Neutrophil (primary cell): ENCODE data around the gene HELZ2.
"Not testable (repeated sequence)": the region's sequence is repeated elsewhere in the genome, so short reads cannot be mapped to it uniquely, and the experiment has no call there.

ENCODE experiments used
- H3K27ac ChIP-seq: fragments of 200-600 bp; sonication (generic); 2 replicates; pipeline ENCODE4 v1.5.1; 2016; ENCODE audit warnings: mild to moderate bottlenecking, moderate library complexity
- H3K27me3 ChIP-seq: fragments of 200-600 bp; sonication (generic); 2 replicates; pipeline ENCODE4 v1.6.0; 2016; ENCODE audit warnings: mild to moderate bottlenecking
- H3K36me3 ChIP-seq: fragments of 200-600 bp; sonication (generic); 2 replicates; pipeline ENCODE4 v1.5.1; 2017
- H3K4me1 ChIP-seq, 2 experiments: fragments of 200-600 bp in 1 of 2; sonication (generic) in 1 of 2; 1 replicate in 1 of 2; 2 replicates in 1 of 2; pipeline versions ENCODE4 v1.5.1 to v1.6.1; 2013 to 2016; ENCODE audit warnings: low read depth in 1 of 2, low read length in 1 of 2, mild to moderate bottlenecking in 1 of 2, moderate library complexity in 1 of 2; ENCODE audit not compliant: control insufficient read depth in 1 of 2, insufficient read depth in 1 of 2
- H3K4me3 ChIP-seq, 2 experiments: fragments of 200-600 bp in 1 of 2; sonication (generic) in 1 of 2; 1 replicate in 1 of 2; 2 replicates in 1 of 2; pipeline ENCODE4 v1.5.1; 2013 to 2016; ENCODE audit warnings: low read depth in 1 of 2, low read length in 1 of 2, mild to moderate bottlenecking in 1 of 2, moderate library complexity in 1 of 2
- H3K9me3 ChIP-seq: fragments of 200-600 bp; sonication (generic); 2 replicates; pipeline ENCODE4 v1.5.1; 2016
- TF ChIP-seq, protein P1 (sequence below): fragments of 200-600 bp; sonication (generic); IDR thresholded peaks from 2 replicates; pipeline ENCODE4 v1.5.1; 2016; ENCODE audit warnings: antibody characterized with exemption

HELZ2 gene

DNA sequence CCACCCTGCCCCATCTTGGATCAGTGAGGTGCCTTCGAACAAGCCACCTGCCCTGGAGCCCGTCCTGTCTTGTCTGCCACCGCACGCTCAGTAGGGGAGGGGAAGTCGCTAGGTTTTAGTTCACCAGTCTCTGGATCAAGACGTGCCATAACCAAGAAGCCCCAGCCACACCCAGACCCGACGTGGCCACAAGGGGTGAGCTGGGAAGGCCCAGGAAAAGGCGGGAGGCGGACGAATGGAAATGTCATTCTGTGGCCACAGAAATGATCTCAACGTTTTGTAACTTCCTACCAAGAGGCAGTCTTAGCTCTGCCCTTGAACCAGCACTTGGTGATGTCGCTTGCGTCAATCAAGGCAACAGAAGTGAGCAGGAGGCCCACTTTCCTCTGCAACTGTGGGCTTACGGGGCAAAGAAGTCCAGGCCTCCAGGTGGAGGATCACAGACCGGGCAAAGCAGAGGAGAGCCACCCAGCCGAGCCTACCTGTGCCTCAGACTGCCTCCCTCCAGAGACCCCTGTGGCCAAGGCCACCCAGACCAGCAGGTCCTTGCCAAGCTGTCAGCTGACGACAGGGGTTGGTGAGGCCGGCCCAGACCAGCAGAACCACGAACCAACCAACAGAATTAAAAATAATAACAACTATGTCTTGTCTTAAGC, 38.4 kb upstream of the HELZ2 start:
- TF ChIP-seq, protein P1, sequence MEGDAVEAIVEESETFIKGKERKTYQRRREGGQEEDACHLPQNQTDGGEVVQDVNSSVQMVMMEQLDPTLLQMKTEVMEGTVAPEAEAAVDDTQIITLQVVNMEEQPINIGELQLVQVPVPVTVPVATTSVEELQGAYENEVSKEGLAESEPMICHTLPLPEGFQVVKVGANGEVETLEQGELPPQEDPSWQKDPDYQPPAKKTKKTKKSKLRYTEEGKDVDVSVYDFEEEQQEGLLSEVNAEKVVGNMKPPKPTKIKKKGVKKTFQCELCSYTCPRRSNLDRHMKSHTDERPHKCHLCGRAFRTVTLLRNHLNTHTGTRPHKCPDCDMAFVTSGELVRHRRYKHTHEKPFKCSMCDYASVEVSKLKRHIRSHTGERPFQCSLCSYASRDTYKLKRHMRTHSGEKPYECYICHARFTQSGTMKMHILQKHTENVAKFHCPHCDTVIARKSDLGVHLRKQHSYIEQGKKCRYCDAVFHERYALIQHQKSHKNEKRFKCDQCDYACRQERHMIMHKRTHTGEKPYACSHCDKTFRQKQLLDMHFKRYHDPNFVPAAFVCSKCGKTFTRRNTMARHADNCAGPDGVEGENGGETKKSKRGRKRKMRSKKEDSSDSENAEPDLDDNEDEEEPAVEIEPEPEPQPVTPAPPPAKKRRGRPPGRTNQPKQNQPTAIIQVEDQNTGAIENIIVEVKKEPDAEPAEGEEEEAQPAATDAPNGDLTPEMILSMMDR = peak; percentile 41
- H3K36me3 ChIP-seq = peaks cover 20% of the 10 kb centered on the region
- peaks cover 35 to 37% of the 10 kb centered on the region in 2 experiments for H3K4me1 ChIP-seq
- no peaks in the 10 kb centered on the region for H3K27me3 ChIP-seq
- H3K27ac ChIP-seq = peak overlapping the region; percentile 87
- H3K4me3 ChIP-seq = peak overlapping the region; percentile 27 to 31
- H3K9me3 ChIP-seq = no peaks in the 10 kb centered on the region

DNA sequence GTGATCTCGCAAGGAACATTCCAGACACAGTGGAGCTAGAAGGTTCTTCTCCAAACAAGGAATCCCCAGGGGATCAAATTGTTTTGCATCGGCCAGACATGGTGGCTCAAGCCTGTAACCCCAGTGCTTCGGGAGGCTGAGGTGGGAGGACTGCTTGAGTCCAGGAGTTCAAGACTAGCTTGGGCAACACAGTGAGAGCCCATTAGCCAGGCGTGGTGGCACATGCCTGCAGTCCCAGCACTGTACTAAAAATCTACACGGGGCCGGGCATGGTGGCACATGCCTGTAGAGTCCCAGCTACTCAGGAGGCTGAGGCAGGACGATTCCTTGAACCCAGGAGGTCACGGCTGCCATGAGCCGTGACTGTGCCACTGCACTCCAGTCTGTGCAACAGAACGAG, 37.6 kb upstream of the HELZ2 start:
- TF ChIP-seq, protein P1 = no peak
- H3K4me1 ChIP-seq = peaks cover 39% of the 10 kb centered on the region in 2 experiments
- peak overlapping the region; percentile 87 for H3K27ac ChIP-seq
- peak overlapping the region in 1 of 2 experiments; percentile 31 for H3K4me3 ChIP-seq
- no peaks in the 10 kb centered on the region for H3K9me3 ChIP-seq
- H3K27me3 ChIP-seq = no peaks in the 10 kb centered on the region
- H3K36me3 ChIP-seq = peaks cover 13% of the 10 kb centered on the region

DNA sequence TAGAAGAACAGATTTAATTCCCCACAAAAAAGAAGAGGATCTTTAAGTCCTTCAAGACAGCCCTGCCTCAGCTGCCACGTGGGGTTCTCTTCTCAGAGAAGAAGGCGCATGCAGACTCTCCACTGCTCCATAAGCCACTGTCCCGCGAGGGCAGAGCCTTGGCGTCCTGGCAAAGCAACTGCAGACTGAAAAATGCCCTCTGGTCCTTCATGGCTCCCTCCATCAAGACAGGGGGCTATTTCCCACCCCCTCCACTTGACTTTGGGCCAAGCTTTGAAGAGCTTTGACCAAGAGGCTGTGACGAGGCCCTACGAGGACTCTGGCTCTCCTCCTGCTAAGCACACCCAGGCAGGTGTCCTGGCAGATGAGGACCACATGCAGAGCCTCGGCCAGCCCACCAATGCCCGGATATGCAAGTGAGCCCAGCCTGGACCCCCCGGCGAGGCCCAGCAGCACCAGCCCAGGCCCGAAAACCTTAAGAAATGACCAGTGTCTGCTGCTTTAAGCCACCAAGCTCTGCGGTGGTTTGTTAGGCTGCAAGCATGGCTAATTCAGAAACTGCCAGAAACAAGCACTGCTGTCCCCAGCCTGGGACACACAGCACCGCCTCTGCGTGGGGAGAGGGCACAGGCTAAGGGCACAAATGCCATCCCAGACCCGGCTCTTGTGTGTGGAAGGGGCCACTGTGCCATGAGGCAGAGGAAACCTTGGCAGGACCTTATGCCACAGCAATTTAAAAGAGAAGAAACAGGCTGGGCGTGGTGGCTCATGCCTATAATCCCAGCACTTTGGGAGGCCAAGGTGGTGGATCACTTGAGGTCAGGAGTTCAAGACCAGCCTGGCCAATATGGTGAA, 36.8 kb upstream of the HELZ2 start:
- Histone ChIP-seq H3K4me1 (peaks cover 43 to 48% of the 10 kb centered on the region in 2 experiments), H3K36me3 (peaks cover 5% of the 10 kb centered on the region), H3K27me3 (no peaks in the 10 kb centered on the region), H3K4me3 (no peak overlapping the region), H3K9me3 (no peaks in the 10 kb centered on the region), H3K27ac (peak overlapping the region; percentile 87)
- TF ChIP-seq, protein P1 = no peak

DNA sequence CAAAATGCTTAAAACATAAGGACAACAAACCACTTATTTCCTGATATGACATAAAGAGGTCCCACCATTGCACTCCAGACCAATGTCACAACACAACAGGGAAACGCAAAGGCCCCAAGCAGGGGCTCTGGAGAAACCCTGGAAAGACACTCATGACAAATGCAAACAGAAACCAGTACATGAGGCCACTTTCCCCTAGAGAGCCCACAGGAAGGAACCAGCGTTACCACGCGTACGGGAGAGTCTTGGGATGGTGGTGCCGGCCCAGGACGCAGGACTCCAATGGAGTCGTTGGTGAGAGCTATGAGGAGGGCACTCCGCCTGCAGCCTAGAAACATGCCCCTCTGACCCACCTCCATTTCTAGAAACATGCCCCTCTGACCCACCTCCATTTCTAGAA, 32.6 kb upstream of the HELZ2 start:
- Histone ChIP-seq H3K4me1 (peaks cover 32 to 37% of the 10 kb centered on the region in 2 experiments), H3K27ac (peak overlapping the region; percentile 57), H3K9me3 (no peaks in the 10 kb centered on the region), H3K4me3 (peak overlapping the region in 1 of 2 experiments; percentile 19), H3K36me3 (peaks cover 12% of the 10 kb centered on the region), H3K27me3 (no peaks in the 10 kb centered on the region)
- TF ChIP-seq, protein P1 = no peak

DNA sequence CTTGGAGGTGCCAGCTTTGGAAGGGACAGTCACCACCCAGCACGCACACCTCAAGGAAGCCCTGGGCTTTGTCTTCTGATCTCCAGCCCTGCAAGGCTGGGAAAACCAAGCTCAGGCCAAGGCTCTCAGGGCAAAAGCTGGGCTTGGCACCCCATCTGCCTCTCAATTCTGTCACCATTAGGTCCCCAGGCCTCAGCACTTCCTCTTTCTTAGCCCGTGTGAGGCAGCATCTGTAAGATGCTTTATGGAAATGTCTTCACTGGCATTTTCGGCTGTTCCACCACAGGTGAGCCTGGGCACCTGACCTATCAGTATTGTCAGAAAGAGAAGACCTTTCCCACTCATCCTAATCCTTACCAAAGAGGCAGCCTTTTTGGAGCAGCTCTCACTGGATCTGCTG, 28.3 kb upstream of the HELZ2 start:
- H3K27me3 ChIP-seq = no peaks in the 10 kb centered on the region
- peaks cover 20 to 23% of the 10 kb centered on the region in 2 experiments for H3K4me1 ChIP-seq
- TF ChIP-seq, protein P1 = no peak
- H3K4me3 ChIP-seq = no peak overlapping the region
- no peaks in the 10 kb centered on the region for H3K9me3 ChIP-seq
- peak overlapping the region; percentile 57 for H3K27ac ChIP-seq
- peaks cover 48% of the 10 kb centered on the region for H3K36me3 ChIP-seq

DNA sequence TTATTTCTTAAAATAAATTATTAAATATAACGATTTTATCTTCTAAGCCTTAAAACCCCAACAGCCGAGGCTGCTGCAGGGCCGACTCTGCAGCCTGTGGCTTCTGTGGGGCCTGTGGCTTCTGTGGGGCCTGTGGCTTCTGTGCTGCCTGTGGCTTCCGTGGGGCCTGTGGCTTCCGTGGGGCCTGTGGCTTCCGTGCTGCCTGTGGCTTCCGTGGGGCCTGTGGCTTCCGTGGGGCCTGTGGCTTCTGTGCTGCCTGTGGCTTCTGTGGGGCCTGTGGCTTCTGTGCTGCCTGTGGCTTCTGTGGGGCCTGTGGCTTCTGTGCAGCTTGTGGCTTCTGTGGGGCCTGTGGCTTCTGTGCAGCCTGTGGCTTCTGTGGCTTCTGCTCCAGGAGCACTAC, 27.6 kb upstream of the HELZ2 start:
- not testable (repeated sequence) for H3K27me3 ChIP-seq, H3K4me3 ChIP-seq, H3K9me3 ChIP-seq
- Histone ChIP-seq H3K27ac (peak overlapping the region; percentile 57), H3K36me3 (peaks cover 52% of the 10 kb centered on the region), H3K4me1 (peaks cover 16 to 21% of the 10 kb centered on the region in 2 experiments)
